ENCODE measurements around the gene GRM1.

GRM1 gene

DNA sequence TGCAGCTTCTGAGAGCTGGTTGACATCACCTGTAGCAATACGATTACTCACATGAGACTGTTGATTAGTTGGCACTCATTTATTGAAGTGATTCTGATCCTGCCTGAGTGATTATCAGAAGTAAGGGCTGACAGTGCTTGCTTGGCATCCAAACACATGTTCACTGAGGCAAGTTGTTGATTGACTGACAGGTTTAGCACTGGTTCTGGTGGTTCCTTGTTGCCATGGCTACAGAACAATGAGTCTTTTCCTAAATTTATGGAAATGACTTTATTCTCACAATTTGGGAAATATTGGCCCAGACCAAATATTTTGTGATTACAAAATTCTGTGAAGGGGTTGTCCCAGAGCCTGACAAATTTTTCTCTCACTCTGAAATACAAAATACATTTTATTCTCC, 368.8 kb downstream of the GRM1 start:
- DNase-seq, result no peak

DNA sequence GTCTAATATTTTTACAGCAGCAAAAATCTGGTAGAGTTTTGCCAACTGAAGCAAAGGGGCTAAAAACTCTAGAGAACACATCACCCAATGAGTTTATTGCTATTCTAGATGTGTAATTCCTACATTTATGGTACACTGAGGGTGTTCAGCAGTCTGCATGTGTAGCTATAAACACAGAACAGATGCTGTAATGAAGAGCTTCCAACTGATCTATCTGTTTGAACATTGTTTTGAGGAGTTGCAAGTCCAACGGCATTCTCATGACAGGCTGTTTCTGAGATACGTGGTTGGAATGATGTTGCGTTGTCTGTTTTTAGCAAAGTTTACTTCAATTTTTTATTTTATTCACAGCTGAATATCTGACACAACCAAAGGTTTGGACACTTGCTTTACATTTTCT, 373.6 kb downstream of the GRM1 start:
- no peak for DNase-seq

DNA sequence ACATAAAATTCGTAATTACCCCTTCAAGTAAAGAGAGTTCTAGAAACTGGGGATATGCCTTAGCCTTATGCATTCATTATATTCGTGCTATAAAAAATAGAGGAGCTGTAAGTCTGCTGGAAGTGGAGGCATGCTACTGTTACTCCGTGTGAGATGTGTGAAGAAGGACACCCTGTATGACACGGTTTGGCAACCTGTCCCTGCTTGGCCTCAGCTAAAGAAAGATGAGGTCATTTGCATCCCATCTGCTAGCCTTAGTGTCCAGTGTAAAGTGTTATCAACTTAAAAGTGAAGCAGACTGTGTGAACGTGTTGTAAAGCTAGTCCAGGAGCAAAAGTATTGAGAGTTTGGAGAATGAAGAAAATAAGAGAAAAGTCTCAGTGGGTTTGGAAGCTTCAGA, 379.7 kb downstream of the GRM1 start:
- no peak for DNase-seq

GRCh38 chr6:146410851-146411595, 382.2 kb downstream of the GRM1 start:
- DNase-seq, result no peak

DNA sequence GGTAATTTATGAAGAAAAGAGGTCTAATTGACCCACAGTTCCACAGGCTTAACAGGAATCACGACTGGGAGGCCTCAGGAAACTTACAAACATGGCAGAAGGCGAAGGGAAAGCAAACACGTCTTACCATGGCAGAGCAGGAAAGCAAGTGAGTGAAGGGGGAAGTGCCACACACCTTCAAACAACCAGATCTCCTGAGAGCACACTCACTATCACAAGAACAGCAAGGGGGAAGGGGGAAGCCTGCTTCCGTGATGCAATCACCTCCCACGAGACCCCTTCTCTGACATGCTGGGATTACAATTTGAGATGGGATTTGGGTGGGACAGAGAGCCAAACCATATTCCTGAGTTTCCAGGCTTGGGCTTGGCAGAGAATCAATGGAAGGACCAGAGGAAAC, 390.7 kb downstream of the GRM1 start:
- no peak for DNase-seq

DNA sequence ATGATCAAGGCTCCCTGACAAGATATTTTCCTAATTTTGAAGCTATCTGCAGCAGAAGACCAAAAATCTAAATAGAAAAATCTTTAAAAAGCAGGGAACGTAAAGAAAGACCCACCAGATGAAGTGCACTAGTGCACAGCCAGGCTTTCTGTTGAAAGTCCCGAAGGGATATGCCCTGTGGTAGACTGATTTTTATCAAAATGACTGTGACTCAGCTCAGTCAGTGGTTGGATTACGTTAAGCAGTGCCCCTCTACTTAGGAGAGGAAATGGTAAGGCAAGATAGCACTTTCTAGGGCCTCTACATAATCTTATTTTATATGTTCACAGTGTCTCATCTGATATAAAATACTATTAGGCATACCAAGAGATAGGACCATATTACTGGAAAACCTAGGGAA, 391.4 kb downstream of the GRM1 start:
- DNase-seq, result no peak

GRCh38 chr6:146422789-146423375, 394.0 kb downstream of the GRM1 start:
- no peak for DNase-seq

- no peak for DNase-seq
Measured at GRCh38 chr6:146423452-146423851, 394.6 kb downstream of the GRM1 start.

GRCh38 chr6:146426516-146426915, 397.7 kb downstream of the GRM1 start:
- no peak for DNase-seq

- DNase-seq, result no peak
Measured at GRCh38 chr6:146429831-146430230, 401.0 kb downstream of the GRM1 start.

DNA sequence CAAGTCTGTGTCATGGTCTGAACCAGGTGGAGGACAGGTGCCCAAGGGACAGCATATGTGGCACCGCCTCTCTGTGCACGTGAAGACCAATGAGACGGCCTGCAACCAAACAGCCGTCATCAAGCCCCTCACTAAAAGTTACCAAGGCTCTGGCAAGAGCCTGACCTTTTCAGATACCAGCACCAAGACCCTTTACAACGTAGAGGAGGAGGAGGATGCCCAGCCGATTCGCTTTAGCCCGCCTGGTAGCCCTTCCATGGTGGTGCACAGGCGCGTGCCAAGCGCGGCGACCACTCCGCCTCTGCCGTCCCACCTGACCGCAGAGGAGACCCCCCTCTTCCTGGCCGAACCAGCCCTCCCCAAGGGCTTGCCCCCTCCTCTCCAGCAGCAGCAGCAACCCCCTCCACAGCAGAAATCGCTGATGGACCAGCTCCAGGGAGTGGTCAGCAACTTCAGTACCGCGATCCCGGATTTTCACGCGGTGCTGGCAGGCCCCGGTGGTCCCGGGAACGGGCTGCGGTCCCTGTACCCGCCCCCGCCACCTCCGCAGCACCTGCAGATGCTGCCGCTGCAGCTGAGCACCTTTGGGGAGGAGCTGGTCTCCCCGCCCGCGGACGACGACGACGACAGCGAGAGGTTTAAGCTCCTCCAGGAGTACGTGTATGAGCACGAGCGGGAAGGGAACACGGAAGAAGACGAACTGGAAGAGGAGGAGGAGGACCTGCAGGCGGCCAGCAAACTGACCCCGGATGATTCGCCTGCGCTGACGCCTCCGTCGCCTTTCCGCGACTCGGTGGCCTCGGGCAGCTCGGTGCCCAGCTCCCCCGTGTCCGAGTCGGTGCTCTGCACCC, 405.2 kb downstream of the GRM1 start:
- DNase-seq, result no peak

DNA sequence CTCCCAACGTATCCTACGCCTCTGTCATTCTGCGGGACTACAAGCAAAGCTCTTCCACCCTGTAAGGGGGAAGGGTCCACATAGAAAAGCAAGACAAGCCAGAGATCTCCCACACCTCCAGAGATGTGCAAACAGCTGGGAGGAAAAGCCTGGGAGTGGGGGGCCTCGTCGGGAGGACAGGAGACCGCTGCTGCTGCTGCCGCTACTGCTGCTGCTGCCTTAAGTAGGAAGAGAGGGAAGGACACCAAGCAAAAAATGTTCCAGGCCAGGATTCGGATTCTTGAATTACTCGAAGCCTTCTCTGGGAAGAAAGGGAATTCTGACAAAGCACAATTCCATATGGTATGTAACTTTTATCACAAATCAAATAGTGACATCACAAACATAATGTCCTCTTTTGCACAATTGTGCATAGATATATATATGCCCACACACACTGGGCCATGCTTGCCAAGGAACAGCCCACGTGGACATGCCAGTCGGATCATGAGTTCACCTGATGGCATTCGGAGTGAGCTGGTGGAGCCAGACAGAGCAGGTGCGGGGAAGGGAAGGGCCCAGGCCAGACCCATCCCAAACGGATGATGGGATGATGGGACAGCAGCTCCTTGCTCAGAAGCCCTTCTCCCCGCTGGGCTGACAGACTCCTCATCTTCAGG, 406.0 kb downstream of the GRM1 start:
- no peak for DNase-seq

DNA sequence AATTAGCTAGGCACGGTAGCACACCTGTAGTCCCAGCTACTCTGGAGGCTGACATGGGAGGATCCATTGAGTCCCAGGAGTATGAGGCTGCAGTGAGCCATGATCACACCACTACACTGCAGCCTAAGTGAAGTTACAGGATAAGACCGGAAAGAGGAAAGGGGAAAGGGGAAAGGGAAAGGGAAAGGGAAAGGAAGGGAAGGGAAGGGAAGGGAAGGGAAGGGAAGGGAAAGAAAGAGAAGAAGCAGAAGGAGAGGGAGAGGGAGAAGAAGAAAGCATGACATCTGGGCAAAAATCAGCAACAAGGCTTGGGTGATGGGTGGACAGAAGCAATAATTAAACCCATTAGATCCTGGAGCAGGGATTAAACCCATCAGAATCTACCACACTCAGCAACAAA, 413.0 kb downstream of the GRM1 start:
- no peak for DNase-seq

DNA sequence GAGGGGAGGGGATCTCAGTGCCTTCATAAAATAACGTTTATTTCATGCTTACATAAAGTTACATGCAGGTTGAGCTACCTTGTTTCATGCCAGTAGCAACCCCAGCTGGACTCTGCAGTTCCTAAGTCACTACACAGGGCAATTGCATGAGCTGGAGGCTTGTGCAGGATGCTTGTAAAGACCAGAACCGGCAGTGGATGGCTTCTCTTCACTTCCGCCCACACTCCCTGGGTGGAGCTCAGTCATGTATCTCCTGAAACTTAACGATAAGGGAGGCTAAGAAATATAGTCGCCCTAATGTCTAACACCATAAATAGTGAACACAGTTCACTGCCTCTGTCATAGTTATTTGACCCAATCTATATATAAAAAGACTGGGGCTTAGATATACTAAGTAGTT, 415.3 kb downstream of the GRM1 start:
- no peak for DNase-seq

DNA sequence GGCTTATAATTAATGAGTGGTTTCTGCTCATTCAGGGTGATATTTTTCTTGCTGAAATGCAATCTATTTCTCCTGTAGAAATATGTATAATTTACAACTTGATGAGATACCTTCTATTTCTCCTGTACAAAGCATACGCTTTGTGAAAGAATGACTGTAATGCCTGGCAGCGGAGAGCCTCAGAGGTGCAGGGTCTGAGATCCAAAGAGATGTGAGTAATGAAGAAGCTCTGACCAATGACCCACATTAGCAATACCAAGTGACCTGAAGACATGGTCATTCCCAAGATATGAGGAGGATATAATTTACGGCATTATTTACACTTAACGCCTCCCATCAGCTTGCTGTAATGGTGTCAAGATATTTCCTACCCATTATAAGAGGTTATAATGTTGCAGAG, 416.4 kb downstream of the GRM1 start:
- no peak for DNase-seq

GRCh38 chr6:146456886-146457285, 428.0 kb downstream of the GRM1 start:
- DNase-seq, result no peak

GRCh38 chr6:146460941-146461340, 432.1 kb downstream of the GRM1 start:
- no peak for DNase-seq

- DNase-seq, result no peak
Measured at GRCh38 chr6:146470091-146470770, 441.4 kb downstream of the GRM1 start.

DNA sequence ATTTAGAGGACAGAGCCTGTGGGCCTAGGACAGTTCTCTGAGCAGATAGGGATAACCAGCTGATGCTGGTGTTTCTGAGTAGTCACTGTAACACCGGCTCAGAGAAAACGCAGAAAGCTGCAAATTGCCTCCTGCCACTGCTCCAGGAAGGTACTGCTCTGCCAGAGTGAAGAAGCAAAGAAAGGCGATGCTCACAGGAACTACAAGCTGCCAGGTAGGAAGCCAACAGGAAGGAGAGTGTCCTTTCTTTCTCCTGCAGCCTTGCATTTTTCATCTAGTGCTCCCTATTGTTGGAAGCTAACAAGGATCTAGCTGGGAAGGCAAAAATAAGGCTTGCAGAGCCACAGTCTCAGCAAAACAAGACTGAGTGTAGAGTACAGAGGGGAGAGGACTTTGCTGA, 444.1 kb downstream of the GRM1 start:
- DNase-seq, result no peak

DNA sequence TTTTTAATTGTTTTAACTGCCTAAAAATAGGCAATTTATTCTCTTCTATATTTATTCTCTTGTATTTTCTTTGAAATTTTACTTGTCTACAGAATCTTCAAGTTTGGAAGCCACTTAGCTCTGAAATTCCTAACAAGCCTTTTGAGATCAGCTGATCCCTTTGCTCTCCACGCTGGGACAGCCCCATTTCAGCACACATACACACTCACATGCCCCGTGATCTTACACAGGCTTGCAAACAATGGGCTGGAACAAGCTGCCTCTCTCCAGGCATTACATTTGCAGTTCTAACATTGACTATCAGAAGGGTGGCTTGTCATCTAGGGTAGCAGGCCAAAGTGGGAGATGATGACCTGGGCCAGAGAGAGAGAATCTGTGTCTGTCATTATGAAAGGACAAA, 452.7 kb downstream of the GRM1 start:
- no peak for DNase-seq

- no peak for DNase-seq
Measured at GRCh38 chr6:146484411-146484810, 455.5 kb downstream of the GRM1 start.

Data from CD4-positive, alpha-beta T cell treated with Interleukin-12 subunit alpha and Interleukin-12 subunit beta, for 1 hour (primary cell).